ENCODE measurements around the gene SSH3. TPM values are rescaled to one million over a fixed set of nuclear protein-coding genes. Genes with fewer than 3 reads are reported as not detected.
A peak's percentile ranks its signal among the peaks of the same experiment; 100 is the strongest.

The SSH3 gene
- total and polyA plus RNA-seq, 2 donors (not counting 1 experiment from before 2014, with no cell fraction given) = 6.9 to 15.7 TPM

DNA sequence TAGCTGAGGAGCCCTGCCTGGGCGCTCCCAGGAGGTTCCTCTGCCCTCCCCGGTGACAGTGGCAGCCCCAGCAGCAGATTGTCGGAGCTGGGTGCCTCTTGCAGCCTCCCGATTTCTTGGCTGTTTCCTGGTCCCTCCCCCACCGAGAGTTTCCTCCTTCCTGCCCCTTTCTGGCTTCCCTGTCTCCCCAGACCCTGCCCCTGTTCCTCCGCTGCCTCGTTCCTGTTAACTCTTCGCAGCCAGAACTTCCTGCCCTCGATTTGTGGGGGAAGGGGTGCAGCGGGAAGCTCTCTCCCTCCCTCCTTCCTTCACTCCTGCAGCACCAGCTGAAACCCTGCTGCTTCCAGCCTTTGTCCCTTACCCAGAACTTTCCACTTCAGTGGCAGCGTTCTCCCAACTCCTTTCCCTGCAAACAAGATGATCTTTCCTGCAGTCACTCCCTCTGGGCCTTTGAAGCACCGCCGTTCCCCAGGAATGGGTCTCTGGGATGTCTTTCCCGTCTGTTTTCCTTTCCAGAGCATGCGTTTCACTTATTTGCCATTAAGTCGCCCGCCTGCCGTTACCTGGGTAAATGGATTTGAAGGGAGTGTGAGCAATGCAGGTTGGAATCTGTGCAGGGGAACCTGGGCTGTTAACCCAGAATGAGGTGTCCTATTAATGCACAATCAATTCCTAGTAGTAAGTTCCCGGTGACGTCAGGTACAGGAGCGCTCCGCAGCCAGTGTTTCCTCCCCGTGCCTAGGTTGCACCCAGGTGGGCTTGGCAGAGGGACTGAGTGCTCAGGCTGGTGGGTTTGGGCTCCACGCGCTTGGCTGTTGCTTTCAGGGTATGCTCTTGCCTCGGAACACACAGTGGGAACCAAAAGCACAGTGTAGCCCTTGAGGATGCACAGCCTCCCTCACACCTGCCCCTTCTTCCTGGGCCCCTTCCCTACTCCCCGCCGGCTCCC is 32.8 kb upstream of the SSH3 start:
- no peak overlapping the region for H2AFZ ChIP-seq (ENCODE audit: low read length)
- no peaks in the 10 kb centered on the region for H3K27me3 ChIP-seq (ENCODE audit: control insufficient read depth, insufficient read depth, low read length)
- H3K27ac ChIP-seq (ENCODE audit: insufficient read depth, low read length) = no peak overlapping the region
- TF ChIP-seq, protein P1, sequence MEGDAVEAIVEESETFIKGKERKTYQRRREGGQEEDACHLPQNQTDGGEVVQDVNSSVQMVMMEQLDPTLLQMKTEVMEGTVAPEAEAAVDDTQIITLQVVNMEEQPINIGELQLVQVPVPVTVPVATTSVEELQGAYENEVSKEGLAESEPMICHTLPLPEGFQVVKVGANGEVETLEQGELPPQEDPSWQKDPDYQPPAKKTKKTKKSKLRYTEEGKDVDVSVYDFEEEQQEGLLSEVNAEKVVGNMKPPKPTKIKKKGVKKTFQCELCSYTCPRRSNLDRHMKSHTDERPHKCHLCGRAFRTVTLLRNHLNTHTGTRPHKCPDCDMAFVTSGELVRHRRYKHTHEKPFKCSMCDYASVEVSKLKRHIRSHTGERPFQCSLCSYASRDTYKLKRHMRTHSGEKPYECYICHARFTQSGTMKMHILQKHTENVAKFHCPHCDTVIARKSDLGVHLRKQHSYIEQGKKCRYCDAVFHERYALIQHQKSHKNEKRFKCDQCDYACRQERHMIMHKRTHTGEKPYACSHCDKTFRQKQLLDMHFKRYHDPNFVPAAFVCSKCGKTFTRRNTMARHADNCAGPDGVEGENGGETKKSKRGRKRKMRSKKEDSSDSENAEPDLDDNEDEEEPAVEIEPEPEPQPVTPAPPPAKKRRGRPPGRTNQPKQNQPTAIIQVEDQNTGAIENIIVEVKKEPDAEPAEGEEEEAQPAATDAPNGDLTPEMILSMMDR (conservative IDR thresholded peaks at IDR 0.05 in 1 of 2, IDR thresholded peaks at IDR 0.05 in 1 of 2; ENCODE audit: low read depth in 1 of 2, low read length in 2 of 2) = no peak
- no peak for TF ChIP-seq EZH2 (IDR thresholded peaks at IDR 0.05; ENCODE audit: low read length, missing control alignments)
- H3K9ac ChIP-seq (ENCODE audit: insufficient read depth, low read length) = no peak overlapping the region
- H4K20me1 ChIP-seq (ENCODE audit: control insufficient read depth, extremely low read depth, insufficient read depth, low read length) = no peaks in the 10 kb centered on the region
- peaks cover 14% of the 10 kb centered on the region for H3K36me3 ChIP-seq (ENCODE audit: control insufficient read depth, insufficient read depth, low read length)
- peaks cover 80% of the 10 kb centered on the region for H3K79me2 ChIP-seq (ENCODE audit: control insufficient read depth, insufficient read depth, low read length)
- peak overlapping the region in 1 of 4 experiments; percentile 40 for H3K4me3 ChIP-seq (replicated peaks in 1 of 4; ENCODE audit: control extremely low read depth in 1 of 4, insufficient read depth in 1 of 4, low read depth in 3 of 4, low read length in 4 of 4)
- peaks cover 42% of the 10 kb centered on the region for H3K4me1 ChIP-seq (ENCODE audit: control insufficient read depth, extremely low read depth, insufficient read depth, low read length)
- peak overlapping the region; percentile 78 for H3K4me2 ChIP-seq (ENCODE audit: extremely low read depth, insufficient read depth, low read length)
- no peaks in the 10 kb centered on the region for H3K9me3 ChIP-seq (ENCODE audit: control insufficient read depth, insufficient read depth, low read depth, low read length)
- no peak for DNase-seq (ENCODE audit: low read depth in 2 of 2)

DNA sequence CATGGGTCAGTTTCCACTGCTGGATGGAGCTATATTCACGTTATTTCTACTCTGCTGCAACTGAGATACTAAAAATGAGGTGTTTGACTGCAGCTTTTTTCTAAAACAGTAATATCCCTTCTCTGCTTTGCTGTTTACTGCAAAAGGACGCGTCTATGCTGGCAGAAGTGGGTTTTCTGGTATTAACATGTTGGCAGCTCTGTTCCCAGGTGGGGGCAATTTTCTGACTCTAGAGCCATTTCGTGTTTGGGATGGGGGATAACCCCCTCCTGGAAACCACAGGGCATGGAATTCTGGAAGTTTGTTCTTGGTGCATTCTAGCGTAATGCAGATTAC is 32.2 kb upstream of the SSH3 start:
- no peaks in the 10 kb centered on the region for H3K27me3 ChIP-seq (ENCODE audit: control insufficient read depth, insufficient read depth, low read length)
- TF ChIP-seq EZH2 (IDR thresholded peaks at IDR 0.05; ENCODE audit: low read length, missing control alignments) = no peak
- TF ChIP-seq, protein P1 (conservative IDR thresholded peaks at IDR 0.05 in 1 of 2, IDR thresholded peaks at IDR 0.05 in 1 of 2; ENCODE audit: low read depth in 1 of 2, low read length in 2 of 2) = no peak
- peaks cover 38% of the 10 kb centered on the region for H3K4me1 ChIP-seq (ENCODE audit: control insufficient read depth, extremely low read depth, insufficient read depth, low read length)
- H3K9me3 ChIP-seq (ENCODE audit: control insufficient read depth, insufficient read depth, low read depth, low read length) = no peaks in the 10 kb centered on the region
- DNase-seq (ENCODE audit: low read depth in 2 of 2) = no peak
- peaks cover 86% of the 10 kb centered on the region for H3K79me2 ChIP-seq (ENCODE audit: control insufficient read depth, insufficient read depth, low read length)
- peaks cover 14% of the 10 kb centered on the region for H3K36me3 ChIP-seq (ENCODE audit: control insufficient read depth, insufficient read depth, low read length)
- no peak overlapping the region for H3K4me3 ChIP-seq (replicated peaks in 1 of 4; ENCODE audit: control extremely low read depth in 1 of 4, insufficient read depth in 1 of 4, low read depth in 3 of 4, low read length in 4 of 4)
- no peak overlapping the region for H2AFZ ChIP-seq (ENCODE audit: low read length)
- no peak overlapping the region for H3K4me2 ChIP-seq (ENCODE audit: extremely low read depth, insufficient read depth, low read length)
- H3K9ac ChIP-seq (ENCODE audit: insufficient read depth, low read length) = no peak overlapping the region
- no peak overlapping the region for H3K27ac ChIP-seq (ENCODE audit: insufficient read depth, low read length)
- H4K20me1 ChIP-seq (ENCODE audit: control insufficient read depth, extremely low read depth, insufficient read depth, low read length) = no peaks in the 10 kb centered on the region

DNA sequence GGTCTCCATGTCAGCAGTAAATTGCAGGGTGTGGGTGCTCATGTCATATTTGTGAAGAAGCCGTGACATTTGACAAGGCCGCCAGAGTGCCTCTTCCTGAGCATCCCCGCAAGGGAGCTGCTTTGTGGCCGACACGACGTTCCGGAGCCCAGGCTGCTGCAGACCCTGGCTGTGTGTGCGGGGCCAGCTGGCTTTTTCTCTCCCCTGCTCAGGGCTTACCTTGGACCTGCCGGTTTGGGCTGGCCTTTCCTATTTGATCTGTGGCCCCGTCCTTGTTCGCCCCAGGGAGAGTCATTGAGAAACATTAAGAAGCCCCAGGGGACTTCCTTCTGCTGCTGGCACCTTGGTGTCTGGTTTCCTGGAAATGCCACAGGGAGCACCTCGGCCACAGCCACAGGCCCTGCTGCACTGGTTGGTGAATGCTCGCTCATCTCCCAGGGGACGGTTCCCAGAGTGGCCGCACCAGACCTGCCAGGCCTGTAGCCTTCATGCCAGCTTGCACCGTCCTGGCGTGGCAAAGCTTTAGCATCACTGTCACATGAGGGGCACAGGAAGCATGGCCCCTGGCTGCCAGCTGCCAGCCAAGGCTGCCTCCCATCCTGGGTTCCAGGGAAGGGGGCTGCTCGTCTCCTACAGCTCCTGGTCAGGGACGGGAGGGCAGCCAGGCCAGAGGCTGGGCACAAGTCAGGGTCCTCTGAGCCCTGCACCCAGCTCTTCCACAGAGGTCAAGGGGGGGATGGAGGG is 31.6 kb upstream of the SSH3 start:
- DNase-seq (ENCODE audit: low read depth in 2 of 2) = no peak
- H3K27me3 ChIP-seq (ENCODE audit: control insufficient read depth, insufficient read depth, low read length) = no peaks in the 10 kb centered on the region
- no peak for TF ChIP-seq EZH2 (IDR thresholded peaks at IDR 0.05; ENCODE audit: low read length, missing control alignments)
- TF ChIP-seq, protein P1 (conservative IDR thresholded peaks at IDR 0.05 in 1 of 2, IDR thresholded peaks at IDR 0.05 in 1 of 2; ENCODE audit: low read depth in 1 of 2, low read length in 2 of 2) = no peak
- peaks cover 14% of the 10 kb centered on the region for H3K36me3 ChIP-seq (ENCODE audit: control insufficient read depth, insufficient read depth, low read length)
- no peaks in the 10 kb centered on the region for H3K9me3 ChIP-seq (ENCODE audit: control insufficient read depth, insufficient read depth, low read depth, low read length)
- no peak overlapping the region for H2AFZ ChIP-seq (ENCODE audit: low read length)
- H3K9ac ChIP-seq (ENCODE audit: insufficient read depth, low read length) = no peak overlapping the region
- peaks cover 86% of the 10 kb centered on the region for H3K79me2 ChIP-seq (ENCODE audit: control insufficient read depth, insufficient read depth, low read length)
- H3K4me1 ChIP-seq (ENCODE audit: control insufficient read depth, extremely low read depth, insufficient read depth, low read length) = peaks cover 41% of the 10 kb centered on the region
- peak overlapping the region; percentile 29 for H3K27ac ChIP-seq (ENCODE audit: insufficient read depth, low read length)
- H3K4me3 ChIP-seq (replicated peaks in 1 of 4; ENCODE audit: control extremely low read depth in 1 of 4, insufficient read depth in 1 of 4, low read depth in 3 of 4, low read length in 4 of 4) = no peak overlapping the region
- H3K4me2 ChIP-seq (ENCODE audit: extremely low read depth, insufficient read depth, low read length) = no peak overlapping the region
- H4K20me1 ChIP-seq (ENCODE audit: control insufficient read depth, extremely low read depth, insufficient read depth, low read length) = no peaks in the 10 kb centered on the region

All from fibroblast of lung (primary cell).